ENCODE measurements around the gene DOK6.

DNA sequence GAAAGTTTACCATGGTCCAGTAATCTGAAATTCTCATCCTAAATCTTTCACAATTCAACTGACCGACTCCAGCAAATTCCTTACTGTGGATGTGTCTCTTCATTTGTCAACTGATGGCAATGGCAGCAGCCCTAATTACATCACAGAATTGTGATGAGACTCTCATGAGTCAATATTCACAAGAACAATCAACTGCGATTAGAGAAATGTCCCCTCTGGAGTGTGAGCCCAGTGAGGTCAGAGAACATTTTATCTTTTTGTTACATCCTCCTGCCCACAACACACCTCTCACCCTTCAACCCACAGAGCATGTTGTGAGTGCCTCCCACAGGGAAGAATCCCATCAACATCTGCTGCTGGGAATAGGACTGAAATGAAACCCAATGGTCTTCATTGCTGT is 473.4 kb downstream of the DOK6 start:
- TF ChIP-seq, protein P1, sequence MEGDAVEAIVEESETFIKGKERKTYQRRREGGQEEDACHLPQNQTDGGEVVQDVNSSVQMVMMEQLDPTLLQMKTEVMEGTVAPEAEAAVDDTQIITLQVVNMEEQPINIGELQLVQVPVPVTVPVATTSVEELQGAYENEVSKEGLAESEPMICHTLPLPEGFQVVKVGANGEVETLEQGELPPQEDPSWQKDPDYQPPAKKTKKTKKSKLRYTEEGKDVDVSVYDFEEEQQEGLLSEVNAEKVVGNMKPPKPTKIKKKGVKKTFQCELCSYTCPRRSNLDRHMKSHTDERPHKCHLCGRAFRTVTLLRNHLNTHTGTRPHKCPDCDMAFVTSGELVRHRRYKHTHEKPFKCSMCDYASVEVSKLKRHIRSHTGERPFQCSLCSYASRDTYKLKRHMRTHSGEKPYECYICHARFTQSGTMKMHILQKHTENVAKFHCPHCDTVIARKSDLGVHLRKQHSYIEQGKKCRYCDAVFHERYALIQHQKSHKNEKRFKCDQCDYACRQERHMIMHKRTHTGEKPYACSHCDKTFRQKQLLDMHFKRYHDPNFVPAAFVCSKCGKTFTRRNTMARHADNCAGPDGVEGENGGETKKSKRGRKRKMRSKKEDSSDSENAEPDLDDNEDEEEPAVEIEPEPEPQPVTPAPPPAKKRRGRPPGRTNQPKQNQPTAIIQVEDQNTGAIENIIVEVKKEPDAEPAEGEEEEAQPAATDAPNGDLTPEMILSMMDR (conservative IDR thresholded peaks at IDR 0.05; ENCODE audit: low read depth in 2 of 2), result no peak
- TF ChIP-seq POLR2AphosphoS5 (IDR thresholded peaks at IDR 0.05; ENCODE audit: low read depth), result no peak
